ENCODE data around the gene PEBP1.

- TF ChIP-seq RAD21 (conservative IDR thresholded peaks at IDR 0.05) (no peak), MXI1 (conservative IDR thresholded peaks at IDR 0.05; ENCODE audit: poor library complexity, severe bottlenecking) (no peak), CTCF (IDR thresholded peaks at IDR 0.05; ENCODE audit: poor library complexity, severe bottlenecking) (no peak), EP300 (conservative IDR thresholded peaks at IDR 0.05; ENCODE audit: poor library complexity, severe bottlenecking) (no peak), EZH2 (IDR thresholded peaks at IDR 0.05; ENCODE audit: borderline replicate concordance, insufficient read depth, low read length, poor library complexity, severe bottlenecking) (no peak), REST (IDR thresholded peaks at IDR 0.05; ENCODE audit: borderline replicate concordance) (no peak), POLR2AphosphoS5 (IDR thresholded peaks at IDR 0.05) (no peak)
Measured at GRCh38 chr12:118160536-118160935, 24.6 kb downstream of the PEBP1 start.
